ENCODE data around the gene RDH13.
"Not testable (repeated sequence)": the region's sequence is repeated elsewhere in the genome, so short reads cannot be mapped to it uniquely, and the experiment has no call there.

The RDH13 gene

DNA sequence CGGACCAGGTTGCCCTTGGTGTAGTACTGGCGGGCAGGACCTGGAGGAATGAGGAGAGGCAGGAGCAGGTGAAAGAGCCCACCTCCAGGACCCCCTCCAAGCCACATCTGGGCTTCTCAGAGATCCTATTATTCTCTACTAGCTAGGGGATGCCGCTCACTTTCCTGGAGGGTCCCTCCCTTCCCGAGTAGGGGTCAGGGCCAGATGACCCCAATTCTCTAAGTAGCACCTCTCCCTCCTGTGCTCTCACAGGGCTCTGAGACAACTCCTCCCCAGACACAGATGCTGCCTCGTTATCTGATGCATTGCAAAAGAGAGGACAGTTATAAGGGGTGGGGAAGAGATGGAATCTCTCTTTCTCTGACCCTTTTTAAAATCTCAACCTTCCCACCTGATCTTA lies 47.8 kb downstream of the RDH13 start:
- no peak for DNase-seq (ENCODE audit: low read depth)

DNA sequence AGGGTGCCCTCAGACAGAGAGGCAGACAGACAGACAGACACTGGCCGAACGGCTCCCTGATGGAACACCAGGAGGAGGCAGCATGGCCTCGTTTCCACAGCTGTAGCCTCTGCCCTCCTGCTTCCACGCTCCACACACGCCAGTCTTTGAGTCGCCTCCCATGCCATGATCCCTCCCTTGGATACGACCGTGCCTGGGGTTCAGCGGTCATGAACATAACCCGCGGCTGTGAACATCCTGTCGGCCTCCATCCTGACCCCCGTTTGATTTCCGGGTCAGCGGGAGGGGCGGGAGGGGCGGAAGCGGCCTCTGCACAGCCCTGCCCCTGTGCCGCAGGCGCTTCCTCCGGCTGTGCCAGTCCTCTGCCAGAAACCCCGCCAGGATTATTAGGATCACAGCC lies 48.2 kb downstream of the RDH13 start:
- no peak for DNase-seq (ENCODE audit: low read depth)

- DNase-seq (ENCODE audit: low read depth), result no peak
Observed at GRCh38 chr19:55013596-55013995, 49.4 kb downstream of the RDH13 start.

GRCh38 chr19:55012306-55012705 lies 50.6 kb downstream of the RDH13 start:
- DNase-seq (ENCODE audit: low read depth), result no peak

- DNase-seq (ENCODE audit: low read depth), result not testable (repeated sequence)
Observed at GRCh38 chr19:55010561-55010960, 52.4 kb downstream of the RDH13 start.

- not testable (repeated sequence) for DNase-seq (ENCODE audit: low read depth)
Observed at GRCh38 chr19:55008781-55009180, 54.2 kb downstream of the RDH13 start.

DNA sequence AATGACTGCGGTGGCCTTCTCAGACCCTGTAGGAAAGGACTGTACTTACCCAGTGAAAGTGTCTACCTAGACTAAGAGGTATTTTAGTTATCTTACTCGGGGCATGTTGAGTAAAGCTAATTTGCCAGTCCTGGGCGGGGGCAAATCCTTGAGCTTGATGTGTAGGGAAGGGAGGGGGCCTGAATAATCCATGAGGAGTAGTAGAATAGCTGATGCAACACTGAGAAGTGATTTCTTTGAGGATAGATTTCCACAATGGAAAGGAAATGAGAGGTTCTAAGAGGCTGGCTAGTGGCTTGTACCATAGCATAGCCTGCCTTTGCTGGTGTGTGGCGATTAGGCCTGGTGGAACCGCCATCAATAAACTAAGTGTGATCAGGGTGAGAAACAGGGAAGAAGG lies 54.8 kb downstream of the RDH13 start:
- not testable (repeated sequence) for DNase-seq (ENCODE audit: low read depth)

DNA sequence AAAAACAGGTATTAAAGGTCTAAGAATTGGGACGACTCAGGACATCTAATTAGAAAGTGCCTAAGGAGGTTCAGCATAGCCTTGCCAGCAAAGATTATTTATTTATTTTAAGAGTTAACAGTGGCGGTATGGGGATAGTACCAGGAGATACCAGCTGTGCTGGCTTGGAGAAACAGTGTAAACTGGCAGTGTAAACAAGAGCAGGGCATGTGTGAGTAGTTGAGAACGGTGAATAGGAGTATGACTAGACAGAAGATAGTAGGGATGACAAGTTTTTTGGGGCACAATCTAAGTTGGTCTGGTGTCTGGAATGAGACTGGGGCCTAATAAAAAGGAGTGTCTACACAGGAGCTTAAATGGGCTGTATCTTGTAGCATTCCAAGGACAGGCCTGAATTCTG lies 55.4 kb downstream of the RDH13 start:
- not testable (repeated sequence) for DNase-seq (ENCODE audit: low read depth)

DNA sequence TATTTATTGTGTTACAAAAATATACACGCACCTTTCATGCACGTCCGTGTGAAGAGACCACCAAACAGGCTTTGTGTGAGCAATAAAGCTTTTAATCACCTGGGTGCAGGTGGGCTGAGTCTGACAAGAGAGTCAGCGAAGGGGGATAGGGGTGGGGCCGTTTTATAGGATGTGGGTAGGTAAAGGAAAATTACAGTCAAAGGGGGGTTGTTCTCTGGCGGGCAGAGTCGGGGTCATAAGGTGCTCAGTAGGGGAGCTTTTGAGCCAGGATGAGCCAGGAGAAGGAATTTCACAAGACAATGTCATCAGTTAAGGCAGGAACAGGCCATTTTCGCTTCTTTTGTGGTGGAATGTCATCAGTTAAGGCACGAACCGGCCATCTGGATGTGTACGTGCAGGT lies 56.2 kb downstream of the RDH13 start:
- DNase-seq (ENCODE audit: low read depth), result not testable (repeated sequence)

GRCh38 chr19:55005684-55006488 lies 57.1 kb downstream of the RDH13 start:
- DNase-seq (ENCODE audit: low read depth), result peak; percentile 20

- DNase-seq (ENCODE audit: low read depth), result no peak
Observed at GRCh38 chr19:55000761-55001160, 62.2 kb downstream of the RDH13 start.

DNA sequence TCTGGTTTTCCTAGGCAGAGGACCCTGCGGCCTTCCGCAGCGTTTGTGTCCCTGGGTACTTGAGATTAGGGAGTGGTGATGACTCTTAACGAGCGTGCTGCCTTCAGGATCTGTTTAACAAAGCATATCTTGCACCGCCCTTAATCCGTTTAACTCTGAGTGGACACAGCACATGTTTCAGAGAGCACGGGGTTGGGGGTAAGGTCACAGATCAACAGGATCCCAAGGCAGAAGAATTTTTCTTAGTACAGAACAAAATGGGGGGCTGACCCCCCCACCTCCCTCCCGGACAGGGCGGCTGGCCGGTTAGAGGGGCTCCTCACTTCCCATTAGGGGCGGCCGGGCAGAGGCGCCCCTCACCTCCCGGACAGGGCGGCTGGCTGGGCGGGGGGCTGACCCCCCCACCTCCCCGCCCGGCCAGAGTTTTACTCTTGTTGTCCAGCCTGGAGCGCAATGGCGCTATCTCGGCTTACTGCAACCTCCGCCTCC lies 64.2 kb downstream of the RDH13 start:
- not testable (repeated sequence) for DNase-seq (ENCODE audit: low read depth)

- no peak for DNase-seq (ENCODE audit: low read depth)
Observed at GRCh38 chr19:54995561-54995960, 67.4 kb downstream of the RDH13 start.

Data from activated T-helper 1 cell treated with Interleukin-2 at 50 U/mL for 16 hours (primary cell).